ENCODE measurements around the gene PEX3. TPM values are rescaled to one million over a fixed set of nuclear protein-coding genes. Genes with fewer than 3 reads are reported as not detected.
A peak's percentile ranks its signal among the peaks of the same experiment; 100 is the strongest.

Gene PEX3
- total and polyA plus RNA-seq, 2 experiments from 2014 or later, result 13.8 to 19.4 TPM

DNA sequence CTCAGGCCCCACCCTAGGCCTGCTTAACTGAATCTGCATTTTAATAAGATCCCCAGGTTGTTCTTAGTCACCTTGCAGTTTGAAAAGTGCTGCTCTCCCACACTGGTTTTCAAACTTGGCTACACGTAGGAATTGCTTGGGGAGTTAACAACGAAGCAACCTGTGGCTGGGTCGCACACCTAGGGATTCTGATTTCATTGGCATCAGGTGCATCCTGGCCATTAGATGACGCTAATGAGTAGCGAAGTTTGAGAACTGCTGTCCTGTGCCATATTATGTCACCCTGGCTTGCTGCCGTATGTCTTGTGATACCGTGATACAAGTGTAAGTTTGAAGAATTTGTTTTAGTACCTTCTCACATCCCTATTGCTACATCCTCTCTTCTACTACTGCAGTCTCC, 89.1 kb downstream of the PEX3 start:
- Histone ChIP-seq H3K27ac (ENCODE audit: low read depth) (no peak overlapping the region), H4K20me1 (replicated peaks; ENCODE audit: insufficient read depth) (no peaks in the 10 kb centered on the region), H3K4me3 (no peak overlapping the region), H3K4me2 (0 out of 2 replicates have a peak overlapping the region, but pooled peaks have one; percentile 21), H3K27me3 (ENCODE audit: insufficient read depth) (peaks cover 43% of the 10 kb centered on the region), H3F3A (replicated peaks; ENCODE audit: low read depth) (peaks cover 10% of the 10 kb centered on the region; the same call in 1 of the 2 replicates), H3K9me2 (ENCODE audit: insufficient read depth) (no peaks in the 10 kb centered on the region), H3K36me3 (ENCODE audit: insufficient read depth) (no peaks in the 10 kb centered on the region), H3K4me1 (ENCODE audit: insufficient read depth) (peaks cover 14% of the 10 kb centered on the region), H3K79me2 (replicated peaks; ENCODE audit: insufficient read depth) (no peaks in the 10 kb centered on the region), H2AFZ (no peak overlapping the region)
- H3K9me3 Mint-ChIP-seq, result no peaks in the 10 kb centered on the region
- peaks cover 20% of the 10 kb centered on the region for H3K4me1 Mint-ChIP-seq
- no peak overlapping the region for H3K27ac Mint-ChIP-seq
- H3K36me3 Mint-ChIP-seq (ENCODE audit: low read depth), result no peaks in the 10 kb centered on the region; the same call in 2 of the 3 replicates
- peak; percentile 51 for ATAC-seq
- TF ChIP-seq EZH2 (IDR thresholded peaks at IDR 0.05; ENCODE audit: low read depth, unreplicated experiment) (no peak), STAT1 (IDR thresholded peaks at IDR 0.05; ENCODE audit: unreplicated experiment) (no peak), CTCF (conservative IDR thresholded peaks at IDR 0.05; ENCODE audit: low read depth in 2 of 2) (peak; percentile 57 to 85), ETS1 (IDR thresholded peaks at IDR 0.05) (no peak)
- no peak overlapping the region for H3K4me3 Mint-ChIP-seq
- peak; percentile 74 for DNase-seq (ENCODE audit: low spot score)
- H3K27me3 Mint-ChIP-seq (ENCODE audit: insufficient read depth, low read depth, poor library complexity), result peaks cover 37% of the 10 kb centered on the region

- Mint-ChIP-seq H3K4me1 (peaks cover 20% of the 10 kb centered on the region), H3K9me3 (no peaks in the 10 kb centered on the region), H3K27ac (no peak overlapping the region), H3K4me3 (no peak overlapping the region), H3K36me3 (ENCODE audit: low read depth) (no peaks in the 10 kb centered on the region; the same call in 2 of the 3 replicates), H3K27me3 (ENCODE audit: insufficient read depth, low read depth, poor library complexity) (peaks cover 37% of the 10 kb centered on the region)
- no peaks in the 10 kb centered on the region for H4K20me1 ChIP-seq (replicated peaks; ENCODE audit: insufficient read depth)
- H3K27ac ChIP-seq (ENCODE audit: low read depth), result no peak overlapping the region
- H3K79me2 ChIP-seq (replicated peaks; ENCODE audit: insufficient read depth), result no peaks in the 10 kb centered on the region
- peaks cover 38% of the 10 kb centered on the region for H3K27me3 ChIP-seq (ENCODE audit: insufficient read depth)
- peaks cover 8% of the 10 kb centered on the region; the same call in 1 of the 2 replicates for H3F3A ChIP-seq (replicated peaks; ENCODE audit: low read depth)
- no peaks in the 10 kb centered on the region for H3K9me2 ChIP-seq (ENCODE audit: insufficient read depth)
- TF ChIP-seq ZNF114 (CRISPR knock-in tag; IDR thresholded peaks at IDR 0.05) (no peak), JUNB (IDR thresholded peaks at IDR 0.05; ENCODE audit: unreplicated experiment) (no peak), ETS1 (IDR thresholded peaks at IDR 0.05) (no peak), STAT1 (IDR thresholded peaks at IDR 0.05; ENCODE audit: unreplicated experiment) (no peak), CREB1 (CRISPR knock-in tag; IDR thresholded peaks at IDR 0.05; ENCODE audit: low read depth) (no peak), EZH2 (IDR thresholded peaks at IDR 0.05; ENCODE audit: low read depth, unreplicated experiment) (no peak), REST (IDR thresholded peaks at IDR 0.05; ENCODE audit: unreplicated experiment) (no peak), ZNF331 (CRISPR knock-in tag; IDR thresholded peaks at IDR 0.05; ENCODE audit: low read depth) (no peak), EZH2phosphoT487 (IDR thresholded peaks at IDR 0.05; ENCODE audit: unreplicated experiment) (no peak), POLR2AphosphoS5 (IDR thresholded peaks at IDR 0.05; ENCODE audit: low read depth) (no peak)
- H3K36me3 ChIP-seq (ENCODE audit: insufficient read depth), result no peaks in the 10 kb centered on the region
- H3K4me3 ChIP-seq, result no peak overlapping the region
- H3K4me1 ChIP-seq (ENCODE audit: insufficient read depth), result peaks cover 14% of the 10 kb centered on the region
- no peak overlapping the region for H3K4me2 ChIP-seq
- H2AFZ ChIP-seq, result no peak overlapping the region
- DNase-seq (ENCODE audit: low spot score), result no peak
- no peak for ATAC-seq
Observed at GRCh38 chr6:143540192-143540591, 89.6 kb downstream of the PEX3 start.
